Measurements from ENCODE around the gene LACTBL1.

Gene LACTBL1

DNA sequence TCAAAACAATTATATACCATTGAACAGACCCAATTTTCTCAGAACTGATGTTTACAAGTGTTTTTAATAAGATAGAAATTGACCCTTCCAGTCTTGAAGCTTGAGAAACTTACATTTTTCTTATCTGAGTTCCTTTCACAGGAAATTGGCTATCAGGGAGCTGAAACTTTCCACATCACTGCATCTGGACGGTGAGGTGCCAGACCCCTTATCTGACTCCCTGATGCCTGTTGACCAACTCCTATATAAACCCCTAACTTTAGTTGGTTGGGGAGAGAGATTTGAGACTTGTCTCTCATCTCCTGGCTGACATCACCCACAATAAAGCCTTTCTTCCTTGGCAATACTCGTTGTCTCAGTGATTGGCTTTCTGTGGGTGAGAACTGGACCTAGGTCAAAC lies 31.4 kb downstream of the LACTBL1 start:
- no peak for DNase-seq

DNA sequence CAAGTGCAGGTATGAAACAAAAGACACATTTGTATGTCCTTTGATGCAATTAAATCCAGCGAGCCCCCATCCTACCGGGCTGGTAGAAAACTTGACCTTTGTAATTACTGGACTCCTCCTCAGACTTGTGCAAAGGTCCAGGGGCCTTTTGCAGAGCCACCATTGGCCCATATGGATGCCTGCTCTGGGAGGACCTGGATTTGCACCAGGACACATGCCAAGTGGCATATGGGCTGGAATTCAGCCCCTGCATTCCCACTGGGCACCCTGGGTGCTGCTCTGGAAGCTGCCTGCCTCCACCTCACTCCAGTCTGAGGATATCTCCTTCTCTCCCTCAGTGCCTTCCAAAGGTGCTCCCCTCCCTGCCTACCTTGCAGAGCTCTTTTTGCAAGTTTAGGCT lies 36.0 kb downstream of the LACTBL1 start:
- DNase-seq: no peak

DNA sequence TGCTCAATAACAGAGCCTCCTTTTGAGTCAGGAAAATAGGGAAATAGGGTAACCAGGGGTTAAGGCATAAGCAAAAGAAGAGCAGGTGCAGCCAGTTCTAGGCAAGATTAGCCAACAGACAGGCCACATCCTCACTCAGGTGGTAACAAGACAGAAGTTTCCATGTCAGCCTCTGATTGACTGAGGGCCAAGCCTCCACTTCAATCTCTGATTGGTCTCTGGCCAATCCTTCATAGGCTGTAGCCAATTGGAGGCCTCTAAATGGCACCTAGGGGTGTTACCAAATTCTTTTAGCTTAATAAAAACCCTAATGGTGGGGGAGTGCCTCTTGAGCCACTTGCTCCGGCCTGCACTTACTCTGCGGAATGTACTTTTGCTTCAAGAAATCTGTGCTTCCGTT lies 37.2 kb downstream of the LACTBL1 start:
- no peak for DNase-seq

DNA sequence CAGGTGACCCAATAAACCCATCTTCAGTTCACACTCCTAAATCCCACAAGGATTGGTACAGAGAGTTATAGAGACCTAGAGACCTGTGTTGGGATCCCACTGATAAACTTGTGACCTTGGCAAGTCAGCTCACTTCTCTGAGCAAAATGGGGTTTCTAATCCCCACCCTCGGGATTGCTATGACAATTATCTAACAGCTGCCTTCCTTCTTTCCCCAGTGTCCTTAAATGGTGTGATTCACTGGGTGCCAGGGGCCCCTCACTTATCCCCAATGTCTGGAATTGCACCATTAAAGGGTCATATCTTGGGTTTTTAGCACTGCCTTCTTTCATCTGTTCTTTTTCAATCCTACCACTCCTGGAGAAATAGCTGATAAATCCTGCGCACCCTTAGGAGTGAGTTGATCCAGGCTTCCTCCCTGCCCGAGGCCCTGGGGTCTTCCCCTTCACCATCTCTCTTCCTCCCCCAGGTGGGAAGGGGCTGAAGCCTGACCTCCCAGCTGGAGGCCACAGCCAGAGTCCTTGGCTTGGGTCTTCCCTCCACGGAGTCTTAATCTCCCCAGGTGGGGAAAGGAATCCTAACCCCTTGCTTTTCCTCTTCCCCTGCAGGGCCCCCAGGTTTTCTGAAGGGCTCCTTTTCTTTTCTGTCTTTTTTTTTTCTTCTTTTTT lies 39.7 kb downstream of the LACTBL1 start:
- DNase-seq: no peak

DNA sequence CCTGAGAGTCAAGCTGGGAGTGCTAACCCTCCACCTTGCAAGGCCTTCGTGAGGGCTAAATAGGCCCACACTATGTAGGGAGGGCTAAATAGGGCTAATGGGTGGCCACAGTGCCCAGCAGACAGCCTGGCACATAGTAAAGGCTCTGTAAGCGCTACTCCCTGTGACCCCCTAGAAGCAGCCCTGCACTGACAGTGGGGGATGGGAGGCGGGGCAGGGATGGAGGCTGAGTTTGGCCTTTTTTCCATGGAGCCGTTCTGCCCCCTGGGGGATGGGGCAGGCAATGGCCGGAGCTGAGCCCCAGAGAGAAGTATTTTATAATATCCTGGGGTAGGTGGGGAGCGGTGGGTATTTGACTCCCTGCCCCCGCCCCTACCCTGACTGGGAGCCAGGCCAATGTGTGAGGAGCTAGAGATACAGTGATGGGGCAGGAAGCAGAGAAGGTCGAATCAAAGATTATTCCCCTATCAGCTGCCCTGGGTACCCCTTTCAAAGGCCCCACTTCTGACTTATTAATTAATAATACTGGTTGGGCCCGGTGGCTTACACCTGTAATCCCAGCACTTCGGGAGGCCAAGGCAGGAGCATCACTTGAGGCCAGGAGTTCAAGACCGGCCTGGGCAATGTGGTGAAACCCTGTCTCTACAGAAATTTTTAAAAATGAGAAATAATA lies 42.3 kb downstream of the LACTBL1 start:
- no peak for DNase-seq

DNA sequence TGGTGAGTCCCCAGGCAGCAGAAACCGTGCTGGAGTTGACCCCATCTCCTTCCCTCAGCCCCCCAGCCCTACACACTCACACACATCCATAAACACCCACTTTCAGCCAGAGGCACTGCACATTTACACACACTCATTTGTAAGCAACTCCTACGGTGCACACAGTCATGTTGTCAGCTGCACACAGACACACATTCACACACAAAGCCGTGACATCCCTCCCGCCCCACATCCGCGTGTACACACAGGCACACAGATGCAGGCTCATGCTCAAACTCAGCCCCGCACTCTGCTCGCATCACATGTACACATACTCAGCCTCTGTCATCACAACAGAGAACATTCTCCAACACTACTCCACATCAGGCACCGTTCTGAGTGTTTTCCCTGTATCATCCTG lies 47.6 kb downstream of the LACTBL1 start:
- no peak for DNase-seq

DNA sequence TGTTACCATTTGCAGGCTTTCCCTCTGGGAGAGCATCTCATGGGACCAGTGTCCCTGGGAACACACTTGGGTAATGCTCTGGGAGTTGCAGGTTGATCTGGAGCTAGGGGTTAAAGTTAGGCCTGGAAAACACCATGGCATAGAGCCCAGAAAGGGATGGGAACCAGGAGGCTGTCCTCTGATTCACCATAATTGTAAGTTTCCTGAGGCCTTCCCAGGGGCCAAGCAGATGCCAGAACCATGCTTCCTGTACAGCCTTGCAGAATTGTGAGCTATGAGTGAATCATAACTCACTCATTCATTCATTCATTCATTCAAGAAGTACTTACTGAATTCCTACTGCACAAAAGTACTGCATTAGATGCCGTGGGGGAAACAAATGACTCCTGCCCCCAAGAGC lies 50.0 kb downstream of the LACTBL1 start:
- no peak for DNase-seq

DNA sequence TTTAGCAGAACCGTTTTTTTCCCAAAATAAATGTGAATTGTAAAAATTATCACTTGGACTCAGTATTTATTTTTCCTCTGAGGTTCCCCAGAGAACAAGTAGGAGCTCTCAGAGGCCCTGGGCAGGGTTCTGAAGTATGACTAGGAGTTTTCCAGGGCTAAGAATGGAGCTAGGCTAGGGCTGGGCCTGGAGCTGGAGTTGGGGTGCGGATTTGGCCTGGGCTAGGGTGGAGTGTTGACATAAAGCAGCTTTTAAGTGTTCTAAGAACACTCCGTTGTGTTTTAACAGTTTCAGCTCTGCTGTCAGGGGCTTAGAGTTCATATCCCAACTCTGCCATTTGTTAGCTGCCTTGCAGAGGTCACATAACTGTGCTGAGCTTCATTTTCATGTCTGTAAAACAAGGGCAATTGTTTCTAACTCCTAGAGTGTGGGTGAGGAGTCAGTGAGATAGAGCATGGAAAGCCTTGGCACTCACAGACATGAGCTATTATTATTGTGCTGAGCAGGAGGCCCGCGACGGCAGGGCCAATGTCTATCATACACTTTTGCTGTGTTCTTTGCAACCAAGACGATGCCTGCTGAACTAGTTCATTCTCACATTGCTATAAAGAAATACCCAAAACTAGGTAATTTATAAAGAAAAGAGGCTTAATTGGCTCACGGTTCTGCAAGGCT lies 51.1 kb downstream of the LACTBL1 start:
- DNase-seq: no peak

DNA sequence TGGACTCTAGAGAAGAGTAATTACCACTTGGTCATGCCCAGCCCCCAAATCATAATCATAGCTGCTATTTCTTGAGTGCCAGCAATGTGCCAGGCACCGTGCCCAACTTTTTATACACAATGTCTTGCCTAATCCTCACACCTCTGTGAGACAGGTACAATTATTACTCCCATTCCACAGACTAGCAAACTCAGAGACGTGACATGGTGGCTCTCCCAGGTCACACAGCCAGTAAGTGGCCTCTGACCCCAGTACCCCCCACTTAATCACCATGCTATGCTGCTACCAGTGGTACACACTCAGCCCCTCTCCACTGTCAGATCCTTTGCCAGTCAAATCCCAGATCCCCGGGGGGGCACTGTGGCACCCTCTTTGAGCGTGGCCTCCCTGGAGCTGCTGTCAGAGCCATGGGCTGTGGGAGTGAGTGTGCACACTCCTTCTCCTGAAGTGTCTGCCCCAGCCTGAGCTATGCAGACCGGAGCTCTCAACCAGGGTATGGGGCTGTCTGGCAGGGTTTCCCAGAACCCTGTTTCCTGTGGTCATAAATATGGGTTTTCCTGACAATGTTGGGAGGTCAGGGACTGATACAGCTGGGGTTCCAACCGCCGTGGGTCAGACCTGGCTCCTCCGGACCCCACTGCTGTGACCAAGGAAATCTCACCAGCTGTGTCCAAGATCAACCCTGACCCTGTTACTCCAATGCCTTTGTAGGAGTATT lies 51.8 kb downstream of the LACTBL1 start:
- no peak for DNase-seq

DNA sequence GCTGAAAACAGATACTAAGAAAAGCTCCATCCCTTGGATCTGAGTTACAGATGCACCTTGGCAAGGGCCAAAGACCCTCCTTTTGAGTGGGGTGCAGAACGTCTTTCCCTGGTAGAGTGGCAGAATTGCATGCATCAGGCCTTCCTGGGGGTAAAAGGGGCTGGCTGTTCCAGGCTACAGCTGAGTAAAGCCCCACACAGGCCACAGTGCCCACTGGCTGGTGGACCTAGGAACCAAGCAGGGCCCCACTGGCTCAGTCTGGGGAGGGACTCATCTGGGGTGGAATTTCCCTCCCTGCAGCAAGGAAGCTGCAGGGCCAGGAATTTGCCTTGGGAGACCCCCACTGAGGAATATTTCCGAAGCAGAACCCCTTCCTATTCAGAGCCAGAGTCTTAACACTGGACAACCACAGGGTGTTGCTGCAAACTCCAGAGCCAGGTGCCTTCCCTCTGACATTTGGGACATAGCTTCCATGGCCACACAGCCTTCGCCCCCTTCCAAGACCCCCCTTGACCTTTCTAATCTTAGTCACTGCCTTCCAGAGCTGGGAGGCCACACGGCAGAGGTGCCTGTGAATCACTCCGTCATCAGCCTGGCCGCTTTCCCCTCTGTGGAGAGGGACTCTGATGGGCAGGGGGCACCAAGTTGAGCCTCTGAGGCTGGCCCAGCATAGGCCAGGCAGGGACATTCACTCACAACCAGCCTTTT lies 52.5 kb downstream of the LACTBL1 start:
- DNase-seq: no peak

DNA sequence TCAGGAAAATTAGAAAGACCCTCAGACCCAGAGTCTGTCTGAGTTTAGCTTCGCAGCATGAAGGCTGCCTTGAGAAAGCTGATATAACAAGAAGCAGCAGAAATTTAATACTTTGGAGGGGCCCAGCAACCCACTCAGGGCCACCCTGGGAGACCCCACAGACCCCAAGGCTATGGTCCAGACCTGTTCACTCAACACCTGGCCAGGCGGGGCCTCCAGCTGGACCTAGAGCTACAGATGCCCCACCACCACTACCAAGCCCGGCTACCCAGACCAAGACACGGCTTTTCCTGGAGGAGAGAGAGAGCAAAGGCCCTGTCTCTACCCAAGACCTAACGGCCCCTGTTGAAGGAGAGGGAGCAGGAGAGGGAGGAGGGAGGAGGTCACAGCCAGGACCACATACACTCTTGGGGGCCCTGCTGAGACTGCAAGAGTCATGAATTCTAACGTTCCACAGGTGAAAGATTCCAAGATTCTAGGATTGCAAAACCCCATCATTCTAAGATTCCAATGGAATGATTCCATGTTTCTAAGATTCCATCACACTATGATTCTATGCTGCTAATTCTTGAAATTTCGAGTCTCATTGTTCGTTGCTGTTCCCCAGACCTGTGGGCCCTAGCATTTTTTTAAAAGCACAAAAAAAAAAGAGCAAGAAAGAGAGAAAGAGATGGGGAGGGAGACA lies 53.2 kb downstream of the LACTBL1 start:
- DNase-seq: peak; percentile 41

DNA sequence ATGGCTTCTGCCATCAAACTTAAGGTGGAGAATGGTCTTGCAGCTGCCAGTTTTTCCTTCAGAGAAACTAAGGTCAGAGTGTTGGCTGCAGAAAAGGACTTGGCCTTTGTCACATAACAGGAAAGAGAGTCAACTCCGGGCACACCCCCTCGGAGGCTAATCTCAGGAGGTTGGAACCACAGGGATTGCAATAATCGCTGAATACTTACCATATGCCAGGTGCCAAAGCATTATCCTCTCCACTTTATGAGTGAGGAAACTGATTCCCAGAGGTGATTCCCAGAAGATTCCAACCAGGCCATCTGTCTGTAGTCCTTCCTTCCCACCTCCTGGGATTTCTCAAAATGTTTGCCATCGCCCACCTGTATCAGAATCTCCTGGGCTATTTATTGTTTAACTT lies 54.0 kb downstream of the LACTBL1 start:
- DNase-seq: no peak

DNA sequence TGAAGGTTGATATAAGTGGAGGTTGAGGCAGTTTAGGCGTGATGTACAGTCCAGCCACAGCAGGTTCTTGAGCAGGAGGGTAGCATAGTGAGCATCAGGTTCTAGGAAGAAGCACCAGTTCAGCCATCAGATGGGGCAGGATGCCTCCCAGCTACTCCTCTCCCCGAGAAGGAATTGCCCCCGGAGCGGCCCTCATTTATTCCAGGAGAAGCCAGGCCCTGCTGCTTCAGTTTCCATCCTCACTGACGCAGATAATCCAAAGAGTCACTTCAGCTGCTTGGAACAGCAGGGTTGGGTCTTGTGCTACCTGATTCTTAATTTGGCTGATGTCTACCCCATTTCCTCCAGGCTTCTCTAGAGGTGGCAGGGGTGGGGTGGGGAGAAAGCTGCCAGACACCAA lies 54.7 kb downstream of the LACTBL1 start:
- DNase-seq: no peak

DNA sequence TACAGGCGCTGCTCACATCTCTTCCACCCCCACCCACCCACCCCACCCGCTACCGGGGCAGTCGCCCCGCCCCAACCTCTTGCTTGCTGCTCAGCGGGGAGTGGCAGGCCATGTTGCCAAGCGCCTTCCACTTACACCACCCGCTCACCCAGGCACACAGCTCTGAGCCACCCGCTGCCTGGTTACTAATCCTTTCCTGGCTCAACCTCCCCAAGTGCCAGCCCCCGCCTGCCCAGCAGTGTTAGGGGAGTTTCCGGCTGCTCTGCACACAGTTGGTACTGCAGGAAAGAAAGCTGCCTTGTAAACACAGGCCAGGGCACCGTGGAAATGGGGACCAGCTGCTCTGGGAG lies 56.2 kb downstream of the LACTBL1 start:
- DNase-seq: no peak

DNA sequence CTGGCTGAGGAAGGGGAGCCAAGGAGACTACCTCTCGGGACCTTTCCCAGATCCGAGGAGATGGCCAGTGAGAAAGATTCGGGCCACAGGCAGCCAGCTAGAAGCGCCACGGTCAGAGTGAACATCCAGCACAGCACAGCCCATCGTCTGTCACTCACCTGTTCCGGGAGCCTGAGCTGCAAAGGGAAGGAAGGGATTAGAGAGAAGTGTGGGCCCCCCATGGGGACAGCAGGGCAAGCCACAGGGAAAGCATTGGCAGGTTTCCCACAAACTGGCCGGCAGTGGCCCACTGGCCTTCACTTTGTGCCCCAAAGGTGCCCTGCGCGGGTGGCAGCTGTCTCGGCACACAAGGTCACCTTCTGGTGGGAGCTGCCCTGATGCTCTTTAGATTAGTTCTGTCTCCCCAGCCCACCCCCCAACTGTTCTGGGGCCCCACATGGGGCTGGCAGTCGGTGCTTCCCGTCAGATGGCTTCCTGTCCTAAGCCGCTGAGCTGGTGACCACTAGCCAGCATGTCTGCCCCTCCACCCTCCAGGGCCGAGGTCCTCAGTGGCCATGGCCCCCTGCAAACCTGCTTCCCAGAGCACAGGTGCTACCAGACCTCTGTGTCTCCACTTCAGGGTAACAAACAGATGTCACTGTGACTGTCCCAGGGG lies 56.7 kb downstream of the LACTBL1 start:
- DNase-seq: no peak

DNA sequence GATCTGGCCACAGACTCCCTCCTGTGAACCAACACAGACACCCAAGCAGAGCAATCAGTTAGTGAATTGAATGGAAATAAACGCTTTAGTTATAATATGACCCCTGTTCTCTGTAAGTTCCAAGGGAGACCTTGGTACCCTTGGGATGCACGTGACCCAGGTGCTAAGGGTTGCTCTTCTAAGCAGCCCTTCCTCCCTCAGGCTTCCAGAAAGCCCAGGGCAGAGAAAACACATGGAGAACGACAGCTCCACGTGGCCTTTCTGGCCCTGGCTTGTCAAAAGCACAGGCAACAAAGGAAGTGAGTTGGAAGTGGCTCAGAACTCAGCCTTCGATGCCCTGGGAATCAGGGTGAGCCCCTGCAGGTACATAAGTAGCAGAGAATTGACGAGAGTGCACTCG lies 57.4 kb downstream of the LACTBL1 start:
- DNase-seq: no peak

DNA sequence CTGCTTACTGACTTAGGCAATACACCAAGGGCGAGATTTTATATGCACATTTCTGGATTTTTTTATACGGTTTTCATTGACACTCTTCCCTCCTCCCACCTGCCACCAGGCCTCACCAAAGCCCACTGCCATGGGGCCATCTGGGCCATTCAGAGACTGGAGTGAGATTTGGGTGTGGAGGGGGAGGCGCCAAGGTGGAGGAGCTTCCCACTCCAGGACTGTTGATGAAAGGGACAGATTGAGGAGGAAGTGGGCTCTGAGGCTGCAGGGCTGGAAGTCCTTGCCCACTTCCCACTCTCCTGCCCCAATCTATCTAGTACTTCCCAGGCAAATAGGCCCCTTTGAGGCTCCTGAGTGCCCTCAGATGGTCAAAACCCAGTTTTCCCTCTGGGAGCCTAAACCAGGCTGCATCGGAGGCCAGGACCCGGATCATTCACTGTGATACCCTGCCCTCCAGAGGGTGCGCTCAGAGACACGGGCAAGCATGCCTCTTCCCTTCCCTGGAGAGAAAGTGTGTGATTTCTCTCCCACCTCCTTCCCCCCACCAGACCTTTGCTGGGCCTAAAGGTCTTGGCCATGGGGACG lies 57.9 kb downstream of the LACTBL1 start:
- no peak for DNase-seq

DNA sequence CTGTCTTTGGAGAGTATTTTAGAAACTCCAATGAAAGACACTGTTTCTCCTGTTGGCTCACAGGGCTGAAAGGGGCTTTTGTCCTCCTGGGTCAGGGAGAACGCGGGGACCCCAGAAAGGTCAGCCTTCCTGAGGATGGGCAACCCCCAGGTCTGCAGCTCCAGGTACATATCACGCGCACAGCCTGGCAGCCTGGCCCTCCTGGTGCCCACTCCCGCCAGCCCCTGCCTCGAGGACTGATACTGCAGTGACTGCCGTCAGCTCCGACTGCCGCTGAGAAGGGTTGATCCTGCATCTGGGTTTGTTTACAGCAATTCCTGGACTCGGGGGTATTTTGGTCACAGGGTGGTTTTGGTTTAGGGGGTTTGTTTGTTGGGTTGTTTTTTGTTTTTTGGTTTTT lies 58.5 kb downstream of the LACTBL1 start:
- DNase-seq: no peak

DNA sequence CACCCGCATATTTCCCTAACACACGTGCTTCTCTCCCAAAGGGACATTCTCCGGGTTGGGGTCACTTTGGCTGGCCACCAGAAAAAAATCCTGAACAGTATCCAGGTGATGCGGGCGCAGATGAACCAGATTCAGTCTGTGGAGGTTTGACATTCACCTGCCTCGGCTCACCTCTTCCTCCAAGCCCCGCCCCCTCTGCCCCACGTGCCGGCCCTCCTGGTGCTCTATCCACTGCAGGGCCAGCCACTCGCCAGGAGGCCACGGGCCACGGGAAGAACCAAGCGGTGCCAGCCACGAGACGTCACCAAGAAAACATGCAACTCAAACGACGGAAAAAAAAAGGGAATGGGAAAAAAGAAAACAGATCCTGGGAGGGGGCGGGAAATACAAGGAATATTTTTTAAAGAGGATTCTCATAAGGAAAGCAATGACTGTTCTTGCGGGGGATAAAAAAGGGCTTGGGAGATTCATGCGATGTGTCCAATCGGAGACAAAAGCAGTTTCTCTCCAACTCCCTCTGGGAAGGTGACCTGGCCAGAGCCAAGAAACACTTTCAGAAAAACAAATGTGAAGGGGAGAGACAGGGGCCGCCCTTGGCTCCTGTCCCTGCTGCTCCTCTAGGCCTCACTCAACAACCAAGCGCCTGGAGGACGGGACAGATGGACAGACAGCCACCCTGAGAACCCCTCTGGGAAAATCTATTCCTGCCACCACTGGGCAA lies 59.1 kb downstream of the LACTBL1 start:
- no peak for DNase-seq

DNA sequence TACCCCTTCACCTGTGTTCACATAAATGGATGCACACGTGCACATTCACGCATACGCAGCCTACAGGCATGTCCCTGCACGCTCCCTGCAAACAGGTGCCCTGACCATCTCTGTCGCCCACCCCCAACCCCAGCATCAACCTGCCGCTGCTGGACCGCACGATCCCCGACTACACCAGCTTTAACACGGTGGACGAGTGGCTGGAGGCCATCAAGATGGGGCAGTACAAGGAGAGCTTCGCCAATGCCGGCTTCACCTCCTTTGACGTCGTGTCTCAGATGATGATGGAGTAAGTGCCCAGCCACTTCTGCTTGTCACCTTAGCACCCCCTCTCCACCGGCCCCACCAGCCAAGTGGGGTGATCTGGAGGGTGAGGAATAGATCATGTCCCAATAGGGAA lies 60.4 kb downstream of the LACTBL1 start:
- no peak for DNase-seq
